Stimulated activated CD8-positive, alpha-beta memory T cell treated with anti-CD3 and anti-CD28 coated beads, Interleukin-7, amount 100 ng/mL, for 4 hours (primary cell): ENCODE results near the gene OGDHL.
"Not testable (repeated sequence)": the region's sequence is repeated elsewhere in the genome, so short reads cannot be mapped to it uniquely, and the experiment has no call there.

Experiments used
- DNase-seq, 2 donors: peaks; one replicate each; pipeline ENCODE4 v3.0.0-alpha.2; 2020; ENCODE audit warnings: low read depth in 2 of 2

The OGDHL gene

GRCh38 chr10:49756641-49757040 lies 5.5 kb downstream of the OGDHL start:
- no peak for DNase-seq

DNA sequence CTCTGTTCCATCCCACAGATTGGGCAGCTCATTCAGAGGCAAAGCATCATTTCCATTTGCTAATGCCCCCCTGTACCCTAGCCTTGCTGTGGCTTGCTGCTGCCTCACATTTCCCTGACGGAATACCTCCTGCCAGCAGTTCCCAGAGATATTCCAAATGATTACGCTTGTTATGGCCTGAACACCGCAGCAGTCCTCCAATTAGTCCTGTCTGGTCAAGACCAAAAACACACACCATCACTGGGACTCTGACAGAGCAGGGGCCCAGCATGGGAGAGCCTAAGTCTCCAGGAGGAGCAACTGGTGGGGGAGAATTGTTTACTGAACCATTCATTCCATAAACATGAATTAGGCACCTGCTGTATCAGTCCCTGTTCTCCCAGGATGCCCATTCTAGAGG lies 6.1 kb downstream of the OGDHL start:
- no peak for DNase-seq

GRCh38 chr10:49754951-49755350 lies 7.2 kb downstream of the OGDHL start:
- not testable (repeated sequence) for DNase-seq

- DNase-seq = no peak
These were observed 9.5 kb downstream of the OGDHL start for GRCh38 chr10:49752584-49752983.

DNA sequence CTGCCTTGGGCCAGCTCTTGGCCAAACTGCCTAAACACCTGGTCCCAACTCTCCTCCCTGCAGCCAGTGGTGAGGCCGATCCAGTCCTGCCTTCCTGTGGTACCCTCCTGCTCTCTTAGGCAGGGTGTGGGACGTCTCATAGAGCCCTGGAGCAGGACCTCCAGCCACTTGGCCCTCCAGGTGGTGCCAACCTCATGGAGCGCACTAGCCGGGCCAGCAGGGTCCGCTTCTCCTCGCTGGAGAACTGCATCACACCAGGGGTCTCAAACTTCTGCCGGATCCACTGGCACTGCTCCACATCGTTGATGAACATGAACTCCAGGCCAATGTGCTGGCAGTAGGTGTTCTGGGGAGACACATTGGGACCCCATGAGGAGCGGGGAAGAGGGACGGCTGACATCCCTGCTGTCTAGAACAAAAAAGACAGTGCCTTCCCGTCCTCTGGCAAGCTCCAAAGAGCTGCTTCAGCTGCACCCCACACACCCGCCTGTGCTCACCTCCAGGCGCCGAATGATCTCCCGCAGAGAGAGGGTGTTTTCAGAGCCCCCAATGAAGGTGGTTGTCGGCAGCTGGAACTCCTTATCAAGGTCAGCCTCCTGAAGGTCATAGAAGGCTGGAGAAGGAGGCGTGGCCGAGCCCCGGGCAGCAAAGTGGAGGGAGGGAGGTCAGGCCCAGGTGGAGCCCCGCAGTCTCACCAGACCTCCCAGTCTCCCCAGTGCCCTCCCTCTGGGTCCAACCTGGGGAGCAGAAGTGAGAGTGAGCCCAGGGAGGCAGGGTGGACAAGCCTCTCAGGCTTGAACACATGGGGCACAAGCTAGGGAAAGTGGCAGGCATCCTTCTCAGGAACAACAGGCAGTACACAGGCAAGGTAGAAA lies 10.2 kb downstream of the OGDHL start:
- DNase-seq = no peak

GRCh38 chr10:49751216-49751615 lies 10.9 kb downstream of the OGDHL start:
- DNase-seq = no peak

GRCh38 chr10:49750546-49750945 lies 11.6 kb downstream of the OGDHL start:
- DNase-seq = no peak

GRCh38 chr10:49749556-49750491 lies 12.3 kb downstream of the OGDHL start:
- DNase-seq = no peak

- no peak for DNase-seq
These were observed 13.0 kb downstream of the OGDHL start for GRCh38 chr10:49749144-49749543.

DNA sequence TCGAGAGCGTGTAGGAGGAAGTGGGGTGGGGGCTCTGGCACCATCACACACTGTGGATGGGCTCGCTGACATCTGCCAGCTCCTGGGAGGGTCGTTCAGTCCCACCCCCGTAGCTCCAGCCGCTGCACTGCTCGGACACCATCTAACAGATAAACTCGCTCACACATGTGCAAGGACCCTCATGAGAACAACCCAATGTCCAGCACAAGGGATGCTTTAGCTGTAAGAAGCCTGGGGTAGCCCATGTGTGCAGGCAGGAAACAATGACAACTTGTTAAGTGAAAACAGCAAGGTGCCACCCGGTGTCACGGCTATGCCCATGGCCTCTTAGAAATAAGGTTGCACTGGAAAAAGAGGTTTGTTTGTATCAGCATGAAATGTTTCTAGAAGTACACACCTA lies 14.1 kb downstream of the OGDHL start:
- DNase-seq = no peak

GRCh38 chr10:49747303-49747646 lies 14.8 kb downstream of the OGDHL start:
- DNase-seq = no peak

DNA sequence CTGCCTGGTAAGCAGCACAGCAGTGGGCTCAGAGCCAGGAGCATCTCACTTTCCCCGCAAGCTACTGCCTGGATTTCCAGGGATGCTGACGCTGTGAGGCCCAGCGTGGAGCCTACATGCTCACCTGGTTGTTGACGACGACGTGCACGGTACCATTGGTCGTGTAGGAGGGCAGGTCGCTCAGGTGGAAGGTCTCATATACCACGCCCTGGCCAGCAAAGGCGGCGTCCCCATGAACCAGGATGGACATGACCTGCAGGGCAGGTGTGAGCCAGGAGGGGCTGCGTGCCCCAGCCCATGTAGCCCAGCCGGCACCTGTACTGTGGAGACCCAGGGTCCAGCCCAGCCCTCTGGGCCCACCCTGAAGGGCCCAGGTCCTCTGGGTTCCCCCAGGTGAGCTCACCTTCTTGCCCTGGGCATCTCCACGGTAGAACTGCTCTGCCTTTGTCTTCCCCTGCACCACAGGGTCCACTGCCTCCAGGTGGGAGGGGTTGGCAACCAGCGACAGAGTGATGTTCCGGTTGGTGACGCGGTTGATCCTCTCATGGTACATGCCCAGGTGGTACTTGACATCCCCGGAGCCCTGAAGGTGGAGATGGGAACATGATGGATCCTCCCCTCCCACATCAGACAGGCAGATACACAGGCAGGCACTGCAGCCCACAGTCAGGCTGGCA lies 15.4 kb downstream of the OGDHL start:
- DNase-seq = no peak

DNA sequence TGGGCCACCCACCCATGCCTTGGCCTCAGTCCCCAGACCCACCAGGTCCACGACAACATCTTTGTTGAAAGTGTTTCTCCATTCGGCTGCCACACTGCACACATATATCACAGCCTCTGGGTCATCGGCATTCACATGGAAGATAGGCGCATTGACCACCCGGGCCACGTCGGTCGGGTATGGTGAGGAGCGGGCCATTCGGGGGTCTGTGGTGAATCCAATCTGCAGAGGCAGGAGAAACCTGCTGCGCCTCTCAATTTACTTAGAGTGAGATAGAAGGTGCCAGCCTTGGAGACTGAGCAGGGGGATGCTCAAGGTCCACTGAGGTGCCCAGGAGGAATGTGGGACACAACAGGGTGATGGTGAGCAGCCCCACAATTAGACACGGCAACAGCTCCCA lies 16.4 kb downstream of the OGDHL start:
- DNase-seq = no peak

GRCh38 chr10:49744924-49745605 lies 17.1 kb downstream of the OGDHL start:
- DNase-seq = no peak

GRCh38 chr10:49744091-49744685 lies 17.9 kb downstream of the OGDHL start:
- DNase-seq = no peak

- DNase-seq = no peak
These were observed 18.6 kb downstream of the OGDHL start for GRCh38 chr10:49743464-49744075.

DNA sequence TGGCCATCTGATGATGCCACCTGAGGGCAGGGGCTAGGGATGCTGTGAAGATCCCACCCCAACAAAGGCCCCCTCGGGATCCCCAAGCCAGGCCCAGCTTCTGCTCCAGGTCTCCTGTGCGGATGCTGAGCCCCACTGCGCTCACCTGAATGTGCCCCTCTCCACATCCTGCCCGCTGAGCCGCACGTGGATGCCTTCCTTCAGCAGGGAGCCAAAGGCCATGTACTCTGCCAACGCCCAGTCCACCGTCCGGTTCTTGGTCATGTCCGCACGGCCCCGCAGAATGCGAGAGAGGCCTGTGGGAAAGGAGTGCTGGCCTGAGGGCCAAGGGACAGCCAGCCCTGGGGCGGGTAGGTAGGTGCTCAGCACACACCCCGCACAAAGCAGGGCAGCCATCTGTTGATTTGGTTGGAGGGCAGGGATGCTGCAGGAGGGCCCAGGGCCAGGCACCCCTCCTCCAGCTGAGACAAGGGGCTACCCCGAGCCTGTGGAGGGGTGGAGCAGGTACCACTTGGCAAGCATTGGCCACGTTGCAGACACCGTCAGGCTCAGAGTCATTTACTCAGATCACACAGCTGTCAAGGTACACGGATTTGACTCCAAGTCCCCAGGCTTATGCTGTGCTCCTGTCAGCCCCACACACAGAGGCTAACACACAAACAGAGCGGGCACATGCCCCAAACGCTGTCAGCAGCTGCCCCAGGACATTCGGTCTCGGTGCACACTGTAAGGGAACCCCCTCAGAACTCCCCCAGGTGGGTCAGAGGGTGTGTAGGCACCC lies 19.2 kb downstream of the OGDHL start:
- DNase-seq = no peak

- DNase-seq = no peak
These were observed 20.8 kb downstream of the OGDHL start for GRCh38 chr10:49741108-49741995.
